ENCODE measurements around the gene AGAP1. TPM values are rescaled to one million over a fixed set of nuclear protein-coding genes. Genes with fewer than 3 reads are reported as not detected.

Gene AGAP1
- total RNA-seq, 1 donor from 2014 or later: 33.7 TPM

DNA sequence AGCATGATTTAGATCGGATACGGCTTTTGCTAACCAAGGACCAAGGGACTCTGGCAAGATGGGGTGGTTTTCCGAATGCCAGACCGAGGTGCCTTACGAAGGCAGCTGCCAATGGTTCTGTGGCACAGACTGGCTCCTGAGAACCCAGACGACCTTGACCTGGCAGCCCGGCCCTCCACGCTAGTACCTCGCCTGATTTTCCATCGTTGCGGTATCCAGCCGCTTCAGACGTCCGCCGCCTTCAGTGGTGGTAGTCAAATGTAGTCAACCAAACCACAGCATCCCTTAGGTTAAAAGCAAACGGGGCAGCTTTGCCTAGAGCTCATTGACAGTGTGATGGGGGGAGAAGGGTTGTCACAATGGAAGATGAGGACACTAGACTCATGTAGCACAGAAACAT, 631.7 kb downstream of the AGAP1 start:
- TF ChIP-seq, protein P1, sequence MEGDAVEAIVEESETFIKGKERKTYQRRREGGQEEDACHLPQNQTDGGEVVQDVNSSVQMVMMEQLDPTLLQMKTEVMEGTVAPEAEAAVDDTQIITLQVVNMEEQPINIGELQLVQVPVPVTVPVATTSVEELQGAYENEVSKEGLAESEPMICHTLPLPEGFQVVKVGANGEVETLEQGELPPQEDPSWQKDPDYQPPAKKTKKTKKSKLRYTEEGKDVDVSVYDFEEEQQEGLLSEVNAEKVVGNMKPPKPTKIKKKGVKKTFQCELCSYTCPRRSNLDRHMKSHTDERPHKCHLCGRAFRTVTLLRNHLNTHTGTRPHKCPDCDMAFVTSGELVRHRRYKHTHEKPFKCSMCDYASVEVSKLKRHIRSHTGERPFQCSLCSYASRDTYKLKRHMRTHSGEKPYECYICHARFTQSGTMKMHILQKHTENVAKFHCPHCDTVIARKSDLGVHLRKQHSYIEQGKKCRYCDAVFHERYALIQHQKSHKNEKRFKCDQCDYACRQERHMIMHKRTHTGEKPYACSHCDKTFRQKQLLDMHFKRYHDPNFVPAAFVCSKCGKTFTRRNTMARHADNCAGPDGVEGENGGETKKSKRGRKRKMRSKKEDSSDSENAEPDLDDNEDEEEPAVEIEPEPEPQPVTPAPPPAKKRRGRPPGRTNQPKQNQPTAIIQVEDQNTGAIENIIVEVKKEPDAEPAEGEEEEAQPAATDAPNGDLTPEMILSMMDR (IDR thresholded peaks at IDR 0.05; ENCODE audit: insufficient read depth, low read length, poor library complexity, severe bottlenecking): no peak
- H3K4me3 ChIP-seq (ENCODE audit: low read depth, low read length): no peak overlapping the region
- no peak for DNase-seq (ENCODE audit: low read depth)
- H3K36me3 ChIP-seq (ENCODE audit: control insufficient read depth, insufficient read depth, low read length): no peaks in the 10 kb centered on the region
- no peaks in the 10 kb centered on the region for H3K27me3 ChIP-seq (ENCODE audit: control insufficient read depth, insufficient read depth, low read length)

DNA sequence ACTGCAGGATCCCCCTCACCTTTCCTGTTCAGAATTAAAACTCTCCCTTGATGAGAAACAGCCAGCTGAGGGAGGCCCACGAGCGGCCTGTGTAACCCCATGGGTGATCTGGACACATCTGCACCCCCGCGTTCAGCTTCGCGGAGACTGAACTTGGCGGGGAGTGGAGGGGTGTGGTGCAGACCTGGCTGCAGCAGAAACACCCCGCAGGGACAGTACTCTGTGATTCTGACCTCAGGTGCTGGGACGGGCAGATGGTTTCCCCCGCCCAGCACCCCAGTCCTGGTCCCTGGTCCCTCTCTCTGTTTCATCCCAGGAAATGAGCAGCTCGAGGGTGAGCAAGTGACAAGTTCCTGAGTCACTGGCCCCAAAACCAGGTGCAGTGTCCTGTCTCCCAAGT, 633.2 kb downstream of the AGAP1 start:
- Histone ChIP-seq H3K4me3 (ENCODE audit: low read depth, low read length) (no peak overlapping the region), H3K27me3 (ENCODE audit: control insufficient read depth, insufficient read depth, low read length) (no peaks in the 10 kb centered on the region), H3K36me3 (ENCODE audit: control insufficient read depth, insufficient read depth, low read length) (no peaks in the 10 kb centered on the region)
- DNase-seq (ENCODE audit: low read depth): no peak
- TF ChIP-seq, protein P1 (IDR thresholded peaks at IDR 0.05; ENCODE audit: insufficient read depth, low read length, poor library complexity, severe bottlenecking): no peak

DNA sequence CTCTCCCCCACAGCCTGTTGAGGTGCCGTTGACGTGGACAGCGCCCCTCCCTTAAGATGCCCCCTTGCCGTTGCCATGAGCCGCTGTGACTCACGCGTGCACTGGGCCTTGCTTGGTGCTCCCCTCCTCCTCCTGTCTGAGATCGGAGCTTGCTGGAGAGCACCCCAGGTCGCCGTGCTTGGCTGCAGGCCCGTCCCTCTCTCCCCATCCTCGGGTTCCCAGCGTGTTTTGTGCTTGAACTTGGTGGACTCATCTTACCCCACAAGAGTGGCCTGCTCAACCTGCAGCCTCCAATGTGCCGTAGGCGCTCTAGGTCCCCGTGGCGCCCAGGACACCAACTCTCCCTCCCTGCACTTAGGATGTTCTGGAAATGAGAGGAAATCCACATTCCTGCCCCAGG, 634.5 kb downstream of the AGAP1 start:
- H3K36me3 ChIP-seq (ENCODE audit: control insufficient read depth, insufficient read depth, low read length): no peaks in the 10 kb centered on the region
- DNase-seq (ENCODE audit: low read depth): no peak
- H3K4me3 ChIP-seq (ENCODE audit: low read depth, low read length): no peak overlapping the region
- TF ChIP-seq, protein P1 (IDR thresholded peaks at IDR 0.05; ENCODE audit: insufficient read depth, low read length, poor library complexity, severe bottlenecking): no peak
- no peaks in the 10 kb centered on the region for H3K27me3 ChIP-seq (ENCODE audit: control insufficient read depth, insufficient read depth, low read length)

DNA sequence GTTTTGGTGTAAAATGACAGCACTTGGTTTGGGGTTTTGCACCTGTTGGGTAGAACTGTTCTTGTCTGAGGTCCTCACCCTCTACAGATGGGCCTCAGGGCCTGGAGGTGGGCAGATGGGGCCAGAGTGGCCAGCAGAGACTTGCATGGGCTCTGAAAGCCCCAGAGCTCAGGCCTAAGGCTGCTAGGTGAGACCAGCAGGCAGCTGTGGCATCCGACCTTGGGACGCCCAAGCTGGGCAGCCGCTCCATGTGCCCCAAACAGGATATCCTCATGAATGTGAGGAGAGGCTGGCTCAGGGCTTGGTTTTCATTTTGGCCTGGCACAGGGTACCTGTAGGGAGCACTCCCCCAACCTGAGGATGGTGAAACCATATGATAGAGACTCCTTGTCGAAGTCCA, 636.1 kb downstream of the AGAP1 start:
- no peaks in the 10 kb centered on the region for H3K36me3 ChIP-seq (ENCODE audit: control insufficient read depth, insufficient read depth, low read length)
- H3K27me3 ChIP-seq (ENCODE audit: control insufficient read depth, insufficient read depth, low read length): no peaks in the 10 kb centered on the region
- H3K4me3 ChIP-seq (ENCODE audit: low read depth, low read length): no peak overlapping the region
- TF ChIP-seq, protein P1 (IDR thresholded peaks at IDR 0.05; ENCODE audit: insufficient read depth, low read length, poor library complexity, severe bottlenecking): no peak
- DNase-seq (ENCODE audit: low read depth): no peak

DNA sequence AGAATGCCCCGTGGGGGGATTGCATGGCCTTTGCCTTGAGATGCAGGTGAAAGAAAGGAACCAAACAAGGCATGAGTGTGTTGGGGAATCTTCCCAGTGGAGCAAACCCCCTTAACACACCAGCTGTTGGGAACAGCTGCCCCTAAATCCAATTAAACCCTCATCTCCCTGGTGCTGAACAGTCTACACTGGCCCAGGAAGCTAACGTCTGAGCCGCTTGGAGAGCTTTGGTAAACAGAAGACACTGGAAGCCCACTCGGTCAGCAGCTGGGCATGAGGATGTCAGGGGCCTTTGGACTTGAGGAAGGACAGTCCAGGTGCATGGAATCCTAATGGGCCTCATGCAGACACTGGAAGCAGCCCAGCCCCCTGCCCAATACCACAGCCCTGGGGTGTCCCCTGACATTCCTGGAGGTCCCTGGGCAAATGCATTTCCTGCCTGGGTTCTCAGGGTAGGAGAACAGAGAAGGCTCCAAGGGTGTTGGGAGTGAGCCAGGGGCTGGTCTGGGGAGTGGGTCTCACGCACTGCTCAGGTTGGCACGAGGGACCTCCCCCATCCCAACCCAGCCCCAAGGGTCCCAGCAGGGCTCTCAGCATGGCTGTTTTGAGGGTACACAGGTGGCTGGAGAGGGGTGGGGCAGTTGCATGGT, 636.6 kb downstream of the AGAP1 start:
- DNase-seq (ENCODE audit: low read depth): no peak
- Histone ChIP-seq H3K36me3 (ENCODE audit: control insufficient read depth, insufficient read depth, low read length) (no peaks in the 10 kb centered on the region), H3K4me3 (ENCODE audit: low read depth, low read length) (no peak overlapping the region), H3K27me3 (ENCODE audit: control insufficient read depth, insufficient read depth, low read length) (no peaks in the 10 kb centered on the region)
- TF ChIP-seq, protein P1 (IDR thresholded peaks at IDR 0.05; ENCODE audit: insufficient read depth, low read length, poor library complexity, severe bottlenecking): no peak

DNA sequence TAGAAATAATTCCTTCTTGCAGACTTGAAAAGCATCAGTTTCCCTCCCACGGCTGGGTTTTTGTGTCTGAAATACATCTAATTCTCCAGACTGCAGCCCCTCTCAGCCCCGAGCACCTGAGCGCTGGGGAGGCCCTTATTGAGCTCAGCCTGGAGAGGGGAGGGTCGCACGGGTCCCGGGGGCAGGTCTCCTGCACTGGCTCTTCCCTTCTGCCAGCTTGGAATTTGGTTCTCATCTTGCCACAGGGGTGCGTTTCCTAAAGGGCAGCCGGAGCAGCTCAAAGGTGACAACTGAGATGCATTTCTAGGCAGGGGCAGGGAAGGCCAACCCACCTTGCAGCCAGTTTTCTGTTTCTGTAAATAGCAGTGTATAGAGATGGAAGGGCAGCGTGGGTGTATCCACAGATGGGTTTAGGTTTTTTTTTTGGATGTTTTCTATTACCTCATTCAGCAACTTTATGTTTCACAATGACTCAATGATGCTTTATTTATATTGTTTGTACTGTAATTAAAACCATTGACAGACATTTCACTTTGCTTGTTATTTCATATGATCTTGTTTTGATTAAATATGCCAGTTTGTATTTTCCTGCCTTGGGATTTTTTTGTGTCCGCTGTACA, 637.3 kb downstream of the AGAP1 start:
- Histone ChIP-seq H3K36me3 (ENCODE audit: control insufficient read depth, insufficient read depth, low read length) (no peaks in the 10 kb centered on the region), H3K4me3 (ENCODE audit: low read depth, low read length) (no peak overlapping the region), H3K27me3 (ENCODE audit: control insufficient read depth, insufficient read depth, low read length) (no peaks in the 10 kb centered on the region)
- TF ChIP-seq, protein P1 (IDR thresholded peaks at IDR 0.05; ENCODE audit: insufficient read depth, low read length, poor library complexity, severe bottlenecking): no peak
- DNase-seq (ENCODE audit: low read depth): no peak
